Measurements from ENCODE around the gene IER5. TPM values are rescaled to one million over a fixed set of nuclear protein-coding genes. Genes with fewer than 3 reads are reported as not detected.

Gene IER5
- total RNA-seq, 1 experiment from 2014 or later = 9.4 TPM

- Histone ChIP-seq H3K9me3 (no peaks in the 10 kb centered on the region), H3K27me3 (replicated peaks; ENCODE audit: control insufficient read depth, insufficient read depth, low read length) (no peaks in the 10 kb centered on the region), H3K4me1 (peaks cover 8% of the 10 kb centered on the region; the same call in 1 of the 2 replicates), H3K36me3 (ENCODE audit: control insufficient read depth, insufficient read depth, low read length) (no peaks in the 10 kb centered on the region), H3K4me3 (ENCODE audit: low read depth, low read length) (no peak overlapping the region)
- Mint-ChIP-seq H3K4me1 (ENCODE audit: low read depth, unreplicated experiment) (peaks cover 25% of the 10 kb centered on the region), H3K9me3 (ENCODE audit: unreplicated experiment) (no peaks in the 10 kb centered on the region), H3K36me3 (ENCODE audit: insufficient read depth, unreplicated experiment) (no peaks in the 10 kb centered on the region), H3K27me3 (ENCODE audit: insufficient read depth, unreplicated experiment) (peaks cover 3% of the 10 kb centered on the region), H3K27ac (ENCODE audit: unreplicated experiment) (no peak overlapping the region), H3K4me3 (ENCODE audit: unreplicated experiment) (no peak overlapping the region)
- POLR2A ChIA-PET = no interaction called here
- intact Hi-C loops (cut with micrococcal nuclease; ENCODE audit: unreplicated experiment) = loop anchor here (10.0 kb wide), 1 partner anchor 626 kb away; no protein-coding TSS in a partner anchor
- DNase-seq = no peak
- TF ChIP-seq, protein P1, sequence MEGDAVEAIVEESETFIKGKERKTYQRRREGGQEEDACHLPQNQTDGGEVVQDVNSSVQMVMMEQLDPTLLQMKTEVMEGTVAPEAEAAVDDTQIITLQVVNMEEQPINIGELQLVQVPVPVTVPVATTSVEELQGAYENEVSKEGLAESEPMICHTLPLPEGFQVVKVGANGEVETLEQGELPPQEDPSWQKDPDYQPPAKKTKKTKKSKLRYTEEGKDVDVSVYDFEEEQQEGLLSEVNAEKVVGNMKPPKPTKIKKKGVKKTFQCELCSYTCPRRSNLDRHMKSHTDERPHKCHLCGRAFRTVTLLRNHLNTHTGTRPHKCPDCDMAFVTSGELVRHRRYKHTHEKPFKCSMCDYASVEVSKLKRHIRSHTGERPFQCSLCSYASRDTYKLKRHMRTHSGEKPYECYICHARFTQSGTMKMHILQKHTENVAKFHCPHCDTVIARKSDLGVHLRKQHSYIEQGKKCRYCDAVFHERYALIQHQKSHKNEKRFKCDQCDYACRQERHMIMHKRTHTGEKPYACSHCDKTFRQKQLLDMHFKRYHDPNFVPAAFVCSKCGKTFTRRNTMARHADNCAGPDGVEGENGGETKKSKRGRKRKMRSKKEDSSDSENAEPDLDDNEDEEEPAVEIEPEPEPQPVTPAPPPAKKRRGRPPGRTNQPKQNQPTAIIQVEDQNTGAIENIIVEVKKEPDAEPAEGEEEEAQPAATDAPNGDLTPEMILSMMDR (IDR thresholded peaks at IDR 0.05; ENCODE audit: insufficient read depth in 1 of 2, low read depth in 1 of 2, low read length in 1 of 2, severe bottlenecking in 1 of 2, unreplicated experiment in 1 of 2) = no peak
- CTCF ChIA-PET = no interaction called here
- BruUV-seq (replicated peaks) = no TSS peak
Measured at GRCh38 chr1:181140398-181140797, 51.9 kb downstream of the IER5 start.

DNA sequence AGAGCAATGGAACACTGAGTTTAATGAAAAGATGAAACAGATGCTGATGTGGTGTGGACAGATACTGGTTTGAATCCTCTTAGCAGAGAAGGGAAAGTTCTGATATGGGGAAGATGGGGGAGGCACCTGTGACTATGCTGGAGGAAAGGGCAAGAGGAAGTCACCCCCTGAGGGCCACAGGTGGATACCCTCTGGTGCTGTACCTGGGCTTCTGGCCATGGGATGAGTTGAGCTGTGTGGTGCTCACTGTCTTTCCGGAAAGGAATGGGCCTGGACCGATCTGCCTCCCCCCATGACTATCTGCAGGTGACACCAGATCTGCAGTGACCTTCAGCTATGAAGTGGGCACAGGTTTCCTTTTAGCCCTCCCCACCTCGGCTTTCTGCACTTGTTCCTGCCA is 52.4 kb downstream of the IER5 start:
- H3K27ac Mint-ChIP-seq (ENCODE audit: unreplicated experiment) = no peak overlapping the region

DNA sequence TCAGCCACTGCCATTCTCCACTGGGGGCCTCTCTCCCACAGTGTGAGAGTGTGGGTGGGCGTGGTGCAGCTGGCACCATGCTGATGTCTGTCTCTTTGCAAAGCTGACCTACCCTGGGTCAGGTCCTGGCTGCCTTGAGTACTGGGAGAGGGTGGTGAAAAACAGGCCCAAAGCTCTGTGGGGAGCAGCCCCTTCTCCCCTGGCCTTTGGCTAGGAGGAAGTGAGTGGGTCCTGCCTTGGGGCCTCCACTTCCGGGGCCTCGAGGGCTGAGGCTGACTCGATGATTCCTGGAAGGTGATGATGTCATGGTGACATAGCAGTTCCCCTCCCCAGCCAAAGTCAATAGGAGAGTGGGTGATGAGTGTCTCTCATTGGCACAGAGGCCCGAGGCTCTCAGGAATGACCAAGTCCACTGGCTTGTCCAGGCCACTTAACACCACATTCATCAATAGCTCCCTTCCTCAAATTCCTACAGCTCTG is 53.0 kb downstream of the IER5 start:
- H3K27me3 Mint-ChIP-seq (ENCODE audit: insufficient read depth, unreplicated experiment) = peaks cover 3% of the 10 kb centered on the region
- H3K4me3 ChIP-seq (ENCODE audit: low read depth, low read length) = no peak overlapping the region
- no peak overlapping the region for H3K27ac Mint-ChIP-seq (ENCODE audit: unreplicated experiment)
- H3K9me3 Mint-ChIP-seq (ENCODE audit: unreplicated experiment) = peaks cover 9% of the 10 kb centered on the region
- no peak overlapping the region for H3K4me3 Mint-ChIP-seq (ENCODE audit: unreplicated experiment)
- TF ChIP-seq, protein P1 (IDR thresholded peaks at IDR 0.05; ENCODE audit: insufficient read depth in 1 of 2, low read depth in 1 of 2, low read length in 1 of 2, severe bottlenecking in 1 of 2, unreplicated experiment in 1 of 2) = no peak
- H3K4me1 ChIP-seq = no peaks in the 10 kb centered on the region
- H3K4me1 Mint-ChIP-seq (ENCODE audit: low read depth, unreplicated experiment) = peaks cover 20% of the 10 kb centered on the region
- no peaks in the 10 kb centered on the region for H3K36me3 Mint-ChIP-seq (ENCODE audit: insufficient read depth, unreplicated experiment)
- H3K9me3 ChIP-seq = no peaks in the 10 kb centered on the region; the same call in 1 of the 2 replicates
- DNase-seq = no peak
- H3K36me3 ChIP-seq (ENCODE audit: control insufficient read depth, insufficient read depth, low read length) = no peaks in the 10 kb centered on the region
- no TSS peak for BruUV-seq (replicated peaks)
- H3K27me3 ChIP-seq (replicated peaks; ENCODE audit: control insufficient read depth, insufficient read depth, low read length) = no peaks in the 10 kb centered on the region
- POLR2A ChIA-PET = interaction anchor here (0.8 kb wide), 1 partner anchor 13 kb away, joined by 3 read pairs; no protein-coding TSS in a partner anchor
- intact Hi-C loops (cut with micrococcal nuclease; ENCODE audit: unreplicated experiment) = loop anchor here (10.0 kb wide), 1 partner anchor 627 kb away; no protein-coding TSS in a partner anchor
- CTCF ChIA-PET = interaction anchor here (0.7 to 3.8 kb wide), 16 partner anchors 8 to 625 kb away, joined by 3 to 49 read pairs (median 6); no protein-coding TSS in a partner anchor

More for the DNA sequence above, 52.4 kb downstream of the IER5 start:
- Histone ChIP-seq H3K4me3 (ENCODE audit: low read depth, low read length) (no peak overlapping the region), H3K9me3 (no peaks in the 10 kb centered on the region), H3K27me3 (replicated peaks; ENCODE audit: control insufficient read depth, insufficient read depth, low read length) (no peaks in the 10 kb centered on the region), H3K4me1 (peaks cover 5% of the 10 kb centered on the region; the same call in 1 of the 2 replicates), H3K36me3 (ENCODE audit: control insufficient read depth, insufficient read depth, low read length) (no peaks in the 10 kb centered on the region)
- peaks cover 3% of the 10 kb centered on the region for H3K27me3 Mint-ChIP-seq (ENCODE audit: insufficient read depth, unreplicated experiment)
- H3K4me3 Mint-ChIP-seq (ENCODE audit: unreplicated experiment) = no peak overlapping the region
- DNase-seq = no peak
- BruUV-seq (replicated peaks) = no TSS peak
- intact Hi-C loops (cut with micrococcal nuclease; ENCODE audit: unreplicated experiment) = loop anchor here (10.0 kb wide), 1 partner anchor 626 kb away; no protein-coding TSS in a partner anchor
- ChIA-PET CTCF (interaction anchor here (1.1 to 3.8 kb wide), 3 partner anchors 33 to 112 kb away, joined by 3 to 49 read pairs (median 6); no protein-coding TSS in a partner anchor), POLR2A (no interaction called here)
- H3K36me3 Mint-ChIP-seq (ENCODE audit: insufficient read depth, unreplicated experiment) = no peaks in the 10 kb centered on the region
- TF ChIP-seq, protein P1 (IDR thresholded peaks at IDR 0.05; ENCODE audit: insufficient read depth in 1 of 2, low read depth in 1 of 2, low read length in 1 of 2, severe bottlenecking in 1 of 2, unreplicated experiment in 1 of 2) = no peak
- peaks cover 4% of the 10 kb centered on the region for H3K9me3 Mint-ChIP-seq (ENCODE audit: unreplicated experiment)
- H3K4me1 Mint-ChIP-seq (ENCODE audit: low read depth, unreplicated experiment) = peaks cover 25% of the 10 kb centered on the region

Other genes starting within 250 kb of the IER5 start
- 0.26 and 0.29 TPM in 2 replicates for gene KIAA1614, start 175.8 kb upstream of the IER5 start, total RNA-seq (2022)
- gene STX6, start 65.8 kb upstream of the IER5 start, total RNA-seq (2022) = 20.5 TPM in 2 replicates
- gene MR1, start 54.7 kb upstream of the IER5 start, total RNA-seq (2022) = 2.4 and 2.5 TPM in 2 replicates

Data from Caco-2 (cell line).